SU-DHL-6 (cell line): Measurements from ENCODE around the gene B4GALT3.
A peak's percentile ranks its signal among the peaks of the same experiment; 100 is the strongest.

Experiments used
- H2AFZ ChIP-seq: fragments of 200-600 bp; sonication (generic); 2 replicates; pipeline ENCODE4 v1.6.1; 2014; ENCODE audit warnings: low read depth, mild to moderate bottlenecking, moderate library complexity, mixed read lengths, antibody characterized with exemption, low read length; ENCODE audit not compliant: severe bottlenecking
- H3F3A ChIP-seq: fragments of 200-600 bp; shearing (Covaris generic); 2 replicates; pipeline ENCODE4 v1.6.0; 2016; ENCODE audit warnings: antibody characterized with exemption, mild to moderate bottlenecking; ENCODE audit not compliant: insufficient read depth
- H3K27ac ChIP-seq: fragments of 200-600 bp; sonication (generic); 2 replicates; pipeline ENCODE4 v1.5.1; 2016; ENCODE audit warnings: low read depth, mild to moderate bottlenecking, low read length, moderate library complexity, mixed read lengths
- H3K27me3 ChIP-seq: fragments of 200-600 bp; sonication (generic), shearing (Covaris generic); 2 replicates; pipeline ENCODE4 v1.6.0; 2014; ENCODE audit warnings: mild to moderate bottlenecking, low read length
- H3K36me3 ChIP-seq: fragments of 200-600 bp; sonication (generic); 2 replicates; pipeline ENCODE4 v1.6.1; 2014; ENCODE audit warnings: mild to moderate bottlenecking, low read length, mixed read lengths
- H3K4me2 ChIP-seq: fragments of 300-600, 200-600 bp; shearing (Covaris generic), sonication (generic); 2 replicates; pipeline ENCODE4 v1.6.0; 2014; ENCODE audit warnings: low read length, low read depth, mild to moderate bottlenecking; ENCODE audit not compliant: poor library complexity, severe bottlenecking
- H3K4me3 ChIP-seq: fragments of 200-600 bp; sonication (generic); 2 replicates; pipeline ENCODE4 v1.5.1; 2014; ENCODE audit warnings: antibody characterized with exemption, low read length, mild to moderate bottlenecking, mixed read lengths; ENCODE audit not compliant: insufficient read depth, poor library complexity, severe bottlenecking
- H3K79me2 ChIP-seq: fragments of 200-600 bp; sonication (generic); 2 replicates; pipeline ENCODE4 v1.6.1; 2014; ENCODE audit warnings: mild to moderate bottlenecking, low read length, moderate library complexity; ENCODE audit not compliant: insufficient read depth
- H3K9ac ChIP-seq: fragments of 200-600 bp; sonication (generic); 2 replicates; pipeline ENCODE4 v1.7.0; 2014; ENCODE audit warnings: mild to moderate bottlenecking, low read length
- H3K9me2 ChIP-seq: fragments of 200-600 bp; sonication (generic); replicated peaks from 2 replicates; pipeline ENCODE4 v1.6.1; 2014; ENCODE audit warnings: low read length; ENCODE audit not compliant: insufficient read depth
- H3K9me3 ChIP-seq: fragments of 200-600 bp; sonication (generic); 2 replicates; pipeline ENCODE4 v1.6.1; 2014; ENCODE audit warnings: low read length, mixed read lengths; ENCODE audit not compliant: insufficient read depth
- H4K20me1 ChIP-seq: fragments of 200-600 bp; sonication (generic); 2 replicates; pipeline ENCODE4 v1.6.1; 2014; ENCODE audit warnings: low read depth, mild to moderate bottlenecking, antibody characterized with exemption, low read length, moderate library complexity, mixed read lengths
- EZH2phosphoT487 ChIP-seq: fragments of 200-600 bp; sonication (generic), shearing (Covaris generic); conservative IDR thresholded peaks from 2 replicates; pipeline ENCODE4 v1.6.1; 2018; ENCODE audit warnings: mild to moderate bottlenecking, antibody characterized with exemption, low read length, moderate library complexity, mixed read lengths
- TF ChIP-seq, protein P1 (sequence below): fragments of 200-600 bp; sonication (generic); IDR thresholded peaks from one replicate; pipeline ENCODE4 v1.5.1; 2017; ENCODE audit warnings: antibody characterized with exemption, mild to moderate bottlenecking, low read length, moderate library complexity; ENCODE audit not compliant: insufficient read depth, poor library complexity, severe bottlenecking

Gene B4GALT3

DNA sequence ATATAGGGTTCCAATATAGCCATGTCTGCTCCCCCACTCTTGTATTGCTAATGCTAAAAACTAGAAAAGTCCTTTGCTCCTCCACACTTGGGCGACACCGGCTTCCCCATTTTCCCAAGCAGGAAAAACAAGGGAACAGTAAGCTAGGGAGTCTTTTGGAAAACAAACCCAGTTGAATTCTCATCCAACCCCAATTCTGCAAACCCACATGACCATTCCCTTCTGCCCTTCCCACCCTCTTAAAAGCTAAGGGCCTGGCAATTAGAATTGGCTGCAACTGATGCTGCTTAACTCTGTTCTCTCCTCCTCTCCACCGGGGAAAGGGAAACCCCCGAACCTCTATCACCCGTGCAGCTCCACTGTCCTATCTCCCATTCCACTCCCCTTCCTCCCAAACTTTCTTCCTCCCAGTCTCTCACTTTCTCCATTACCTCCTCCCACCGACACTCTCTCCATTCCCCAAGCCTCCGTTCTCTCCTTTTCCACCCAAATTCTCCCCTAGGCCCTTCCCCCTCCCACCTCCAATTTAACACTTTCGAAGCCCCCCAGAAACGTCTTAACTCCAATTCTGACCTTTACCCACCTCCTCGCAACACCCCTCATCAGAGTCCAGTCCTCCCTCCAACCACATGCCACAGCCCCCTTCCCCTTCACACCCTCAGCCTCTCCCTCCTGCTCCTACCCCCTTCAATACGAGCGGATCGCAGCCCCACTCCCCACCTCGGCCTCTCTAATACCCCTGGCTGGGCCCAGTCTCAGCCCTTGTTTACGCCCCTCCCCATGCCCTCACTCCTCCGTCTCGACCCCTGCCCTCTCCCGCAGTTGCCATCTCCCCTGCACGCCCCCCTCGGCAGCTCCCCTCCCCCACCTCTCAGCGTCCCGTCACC is 45.5 kb downstream of the B4GALT3 start:
- Histone ChIP-seq H3K27me3 (no peaks in the 10 kb centered on the region), H2AFZ (peak overlapping the region; percentile 90), H3K9me2 (no peaks in the 10 kb centered on the region), H3F3A (peaks cover 20% of the 10 kb centered on the region), H4K20me1 (no peaks in the 10 kb centered on the region), H3K36me3 (no peaks in the 10 kb centered on the region; the same call in 1 of the 2 replicates), H3K79me2 (peaks cover 23% of the 10 kb centered on the region), H3K4me2 (peak overlapping the region; percentile 92), H3K4me3 (peak overlapping the region; percentile 92), H3K9me3 (no peaks in the 10 kb centered on the region), H3K27ac (peak overlapping the region; percentile 64), H3K9ac (peak overlapping the region; percentile 83)
- TF ChIP-seq EZH2phosphoT487, result no peak
- TF ChIP-seq, protein P1, sequence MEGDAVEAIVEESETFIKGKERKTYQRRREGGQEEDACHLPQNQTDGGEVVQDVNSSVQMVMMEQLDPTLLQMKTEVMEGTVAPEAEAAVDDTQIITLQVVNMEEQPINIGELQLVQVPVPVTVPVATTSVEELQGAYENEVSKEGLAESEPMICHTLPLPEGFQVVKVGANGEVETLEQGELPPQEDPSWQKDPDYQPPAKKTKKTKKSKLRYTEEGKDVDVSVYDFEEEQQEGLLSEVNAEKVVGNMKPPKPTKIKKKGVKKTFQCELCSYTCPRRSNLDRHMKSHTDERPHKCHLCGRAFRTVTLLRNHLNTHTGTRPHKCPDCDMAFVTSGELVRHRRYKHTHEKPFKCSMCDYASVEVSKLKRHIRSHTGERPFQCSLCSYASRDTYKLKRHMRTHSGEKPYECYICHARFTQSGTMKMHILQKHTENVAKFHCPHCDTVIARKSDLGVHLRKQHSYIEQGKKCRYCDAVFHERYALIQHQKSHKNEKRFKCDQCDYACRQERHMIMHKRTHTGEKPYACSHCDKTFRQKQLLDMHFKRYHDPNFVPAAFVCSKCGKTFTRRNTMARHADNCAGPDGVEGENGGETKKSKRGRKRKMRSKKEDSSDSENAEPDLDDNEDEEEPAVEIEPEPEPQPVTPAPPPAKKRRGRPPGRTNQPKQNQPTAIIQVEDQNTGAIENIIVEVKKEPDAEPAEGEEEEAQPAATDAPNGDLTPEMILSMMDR, result no peak

DNA sequence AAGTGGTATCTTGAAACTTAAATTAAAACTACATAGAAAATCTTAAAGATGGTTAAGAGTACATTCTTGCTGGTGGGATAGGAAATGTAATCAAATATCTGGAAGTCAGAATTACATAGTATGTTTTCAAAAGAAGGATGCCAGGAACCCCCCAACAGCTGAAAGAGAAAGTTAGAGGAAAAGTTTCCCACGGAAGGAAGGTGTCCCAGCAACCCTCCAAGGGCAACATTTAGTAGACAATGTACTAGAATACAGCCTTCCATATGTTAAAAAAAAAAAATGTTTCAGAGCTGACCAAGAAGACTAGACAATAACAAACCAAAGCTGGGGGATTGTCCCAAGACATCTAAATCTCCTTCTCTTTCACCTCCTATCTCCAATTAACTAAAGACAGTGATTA is 47.0 kb downstream of the B4GALT3 start:
- H3K79me2 ChIP-seq, result peaks cover 23% of the 10 kb centered on the region
- H3F3A ChIP-seq, result peaks cover 20% of the 10 kb centered on the region
- TF ChIP-seq, protein P1, result no peak
- TF ChIP-seq EZH2phosphoT487, result no peak
- no peaks in the 10 kb centered on the region; the same call in 1 of the 2 replicates for H3K36me3 ChIP-seq
- H3K9me3 ChIP-seq, result no peaks in the 10 kb centered on the region
- no peak overlapping the region for H3K4me3 ChIP-seq
- no peak overlapping the region for H3K9ac ChIP-seq
- H2AFZ ChIP-seq, result no peak overlapping the region
- H4K20me1 ChIP-seq, result no peaks in the 10 kb centered on the region
- no peak overlapping the region for H3K27ac ChIP-seq
- no peak overlapping the region for H3K4me2 ChIP-seq
- no peaks in the 10 kb centered on the region for H3K27me3 ChIP-seq
- no peaks in the 10 kb centered on the region for H3K9me2 ChIP-seq

DNA sequence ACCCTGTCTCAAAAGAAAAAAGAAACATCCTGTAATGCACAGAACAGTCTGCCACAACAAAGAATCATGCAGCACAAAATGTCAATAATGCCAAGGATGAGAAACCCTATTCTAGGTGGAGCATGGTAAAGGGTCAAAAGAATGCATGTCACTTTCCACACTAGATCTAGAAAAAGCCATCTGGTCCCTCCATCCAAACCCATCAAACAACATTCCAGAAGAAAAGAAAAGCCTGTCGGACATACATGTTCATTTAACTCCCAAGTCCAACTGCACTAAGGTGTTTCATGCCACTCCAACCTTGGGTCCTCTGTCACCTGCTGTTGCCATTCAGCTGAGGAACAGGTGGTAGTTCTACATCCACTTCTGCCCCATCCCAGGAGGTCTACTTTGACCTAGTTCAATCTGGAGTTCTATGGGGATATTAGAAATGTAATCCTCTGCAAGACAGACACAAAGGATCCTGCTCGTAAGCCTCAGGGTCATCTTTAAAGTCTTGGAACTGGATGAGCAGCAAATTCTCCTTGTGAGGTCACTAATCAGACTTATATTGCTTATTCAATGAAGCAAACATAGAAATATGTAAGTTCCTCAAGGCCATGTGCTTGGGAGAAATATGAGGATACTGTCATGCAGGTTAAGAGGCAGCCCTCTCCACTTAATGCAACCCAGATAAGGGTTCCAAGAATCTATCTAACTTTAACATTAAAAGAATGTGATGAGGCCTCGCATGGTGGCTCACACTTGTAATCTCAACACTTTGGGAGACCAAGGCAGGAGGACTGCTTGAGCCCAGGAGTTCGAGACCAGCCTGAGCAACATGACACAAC is 48.5 kb downstream of the B4GALT3 start:
- TF ChIP-seq EZH2phosphoT487, result no peak
- TF ChIP-seq, protein P1, result no peak
- H3K27me3 ChIP-seq, result no peaks in the 10 kb centered on the region
- H2AFZ ChIP-seq, result no peak overlapping the region
- no peak overlapping the region for H3K4me3 ChIP-seq
- H3K9me3 ChIP-seq, result no peaks in the 10 kb centered on the region
- H3K9me2 ChIP-seq, result no peaks in the 10 kb centered on the region
- no peak overlapping the region for H3K9ac ChIP-seq
- no peaks in the 10 kb centered on the region for H4K20me1 ChIP-seq
- no peaks in the 10 kb centered on the region; the same call in 1 of the 2 replicates for H3K36me3 ChIP-seq
- no peak overlapping the region for H3K27ac ChIP-seq
- no peak overlapping the region for H3K4me2 ChIP-seq
- H3F3A ChIP-seq, result peaks cover 20% of the 10 kb centered on the region
- peaks cover 22% of the 10 kb centered on the region for H3K79me2 ChIP-seq
